H1 (cell line): ENCODE measurements around the gene TMEM30A. TPM values are rescaled to one million over a fixed set of nuclear protein-coding genes. Genes with fewer than 3 reads are reported as not detected.

Experiments
- CTCF ChIA-PET: fragments of 300-600 bp; sonication (Branson Sonifier 250); formaldehyde crosslinking; loops from one replicate; lab custom pipeline; 2021; ENCODE audit not compliant: partially characterized antibody; lab: Charles Lee
- POLR2A ChIA-PET: fragments of 300-600 bp; sonication (Branson Sonifier 250); formaldehyde crosslinking; loops from one replicate; lab custom pipeline; 2021; ENCODE audit warnings: inconsistent platforms; ENCODE audit not compliant: partially characterized antibody; lab: Charles Lee
- DNase-seq, 2 experiments: peaks; one replicate each; pipeline versions ENCODE4 v3.0.0 to v3.0.0-alpha.2; 2010 to 2022; ENCODE audit warnings: low spot score in 2 of 2, low read depth in 1 of 2, mixed read lengths in 1 of 2
- FAIRE-seq: peaks from 2 replicates; lab custom pipeline; 2011; peaks lifted over from hg19 to GRCh38; lab: Jason Lieb, UNC
- H2AFZ ChIP-seq: 2 replicates; pipeline ENCODE4 v1.8.1; 2012; ENCODE audit warnings: low read length, inconsistent platforms
- H2AK5ac ChIP-seq: 2 replicates; pipeline ENCODE4 v1.6.1; 2013; ENCODE audit warnings: low read depth, low read length
- H2BK120ac ChIP-seq: replicated peaks from 2 replicates; pipeline ENCODE3; 2013; ENCODE audit warnings: low read depth, low read length, inconsistent platforms
- H2BK12ac ChIP-seq: 2 replicates; pipeline ENCODE4 v1.6.1; 2013; ENCODE audit warnings: low read depth, low read length
- H2BK15ac ChIP-seq: 2 replicates; pipeline ENCODE4 v1.6.1; 2013; ENCODE audit warnings: low read length
- H2BK20ac ChIP-seq: 2 replicates; pipeline ENCODE4 v1.6.1; 2013; ENCODE audit warnings: low read length
- H2BK5ac ChIP-seq: 2 replicates; pipeline ENCODE4 v1.6.1; 2013; ENCODE audit warnings: low read depth, low read length
- H3K14ac ChIP-seq: 2 replicates; pipeline ENCODE4 v1.6.1; 2013; ENCODE audit warnings: inconsistent platforms; ENCODE audit not compliant: insufficient read length
- H3K18ac ChIP-seq: 2 replicates; pipeline ENCODE4 v1.6.1; 2013; ENCODE audit warnings: low read length; ENCODE audit errors: extremely low read depth
- H3K23ac ChIP-seq: 2 replicates; pipeline ENCODE4 v1.6.1; 2013; ENCODE audit warnings: inconsistent platforms; ENCODE audit not compliant: insufficient read length
- H3K23me2 ChIP-seq: 2 replicates; pipeline ENCODE4 v1.6.1; 2013; ENCODE audit warnings: low read depth, low read length
- H3K27ac ChIP-seq: 2 replicates; pipeline ENCODE4 v1.6.1; 2011; ENCODE audit warnings: low read depth, low read length, inconsistent platforms
- H3K27me3 ChIP-seq, 4 experiments: replicated peaks in 1 of 4; 1 replicate in 1 of 4; 2 replicates in 3 of 4; pipeline versions ENCODE4 v1.6.1 to v1.8.1; 2011 to 2013; ENCODE audit warnings: low read length in 3 of 4, mild to moderate bottlenecking in 3 of 4, inconsistent platforms in 2 of 4, mixed read lengths in 2 of 4, moderate library complexity in 1 of 4; ENCODE audit not compliant: control insufficient read depth in 3 of 4, insufficient read depth in 3 of 4; ENCODE audit errors: extremely low read depth in 1 of 4
- H3K36me3 ChIP-seq, 4 experiments: 2 replicates each; pipeline versions ENCODE4 v1.6.1 to v1.8.1; 2011 to 2013; ENCODE audit warnings: mild to moderate bottlenecking in 4 of 4, low read length in 3 of 4, moderate library complexity in 2 of 4, control low read depth in 1 of 4, inconsistent platforms in 1 of 4; ENCODE audit not compliant: insufficient read depth in 4 of 4, control insufficient read depth in 2 of 4
- H3K4ac ChIP-seq: replicated peaks from 2 replicates; pipeline ENCODE3; 2013; ENCODE audit warnings: low read length, low read depth, mixed read lengths, inconsistent platforms; ENCODE audit not compliant: insufficient read length
- H3K4me1 ChIP-seq, 4 experiments: replicated peaks in 1 of 4; 1 replicate in 1 of 4; 2 replicates in 3 of 4; pipeline versions ENCODE4 v1.6.1 to v1.8.1; 2011 to 2013; ENCODE audit warnings: low read length in 3 of 4, inconsistent platforms in 2 of 4, mixed read lengths in 1 of 4; ENCODE audit not compliant: insufficient read depth in 4 of 4, control insufficient read depth in 3 of 4
- H3K4me2 ChIP-seq, 2 experiments: 2 replicates each; pipeline versions ENCODE4 v1.6.1 to v1.8.1; 2011 to 2013; ENCODE audit warnings: low read depth in 2 of 2, low read length in 2 of 2, control low read depth in 1 of 2, inconsistent platforms in 1 of 2, mild to moderate bottlenecking in 1 of 2; ENCODE audit not compliant: insufficient read depth in 1 of 2
- H3K4me3 ChIP-seq, 4 experiments: fragments of 200-600, 300-600 bp in 1 of 4; sonication (generic), shearing (Covaris generic), sonication (Bioruptor Twin) in 1 of 4; 2 replicates each; pipeline versions ENCODE4 v1.5.1 to v1.8.1; 2011 to 2016; ENCODE audit warnings: low read length in 4 of 4, low read depth in 3 of 4, control low read depth in 2 of 4, inconsistent platforms in 2 of 4, mild to moderate bottlenecking in 2 of 4, mixed read lengths in 1 of 4, moderate library complexity in 1 of 4; ENCODE audit not compliant: insufficient read depth in 2 of 4; ENCODE audit errors: extremely low read depth in 1 of 4
- H3K56ac ChIP-seq: replicated peaks from 2 replicates; pipeline ENCODE3; 2013; ENCODE audit warnings: low read depth, mild to moderate bottlenecking, mixed read lengths, low read length, inconsistent platforms; ENCODE audit not compliant: insufficient read length
- H3K79me1 ChIP-seq: 2 replicates; pipeline ENCODE4 v1.6.1; 2013; ENCODE audit warnings: low read depth, low read length, control low read depth
- H3K79me2 ChIP-seq, 2 experiments: 2 replicates each; pipeline versions ENCODE4 v1.6.1 to v1.8.1; 2012 to 2013; ENCODE audit warnings: low read length in 2 of 2, mild to moderate bottlenecking in 2 of 2, inconsistent platforms in 1 of 2; ENCODE audit not compliant: insufficient read depth in 2 of 2, control insufficient read depth in 1 of 2
- H3K9ac ChIP-seq, 4 experiments: replicated peaks in 1 of 4; 1 replicate in 1 of 4; 2 replicates in 3 of 4; pipeline versions ENCODE4 v1.6.1 to v1.8.1; 2011 to 2013; ENCODE audit warnings: low read depth in 3 of 4, low read length in 3 of 4, control low read depth in 2 of 4, mild to moderate bottlenecking in 2 of 4, moderate library complexity in 2 of 4, inconsistent platforms in 1 of 4; ENCODE audit errors: extremely low read depth in 1 of 4
- H3K9me3 ChIP-seq, 2 experiments: 2 replicates each; pipeline versions ENCODE4 v1.6.1 to v1.8.1; 2012 to 2013; ENCODE audit warnings: mild to moderate bottlenecking in 2 of 2, moderate library complexity in 2 of 2, control low read depth in 1 of 2, inconsistent platforms in 1 of 2, low read depth in 1 of 2, low read length in 1 of 2, mixed read lengths in 1 of 2; ENCODE audit not compliant: insufficient read depth in 2 of 2
- H4K20me1 ChIP-seq, 2 experiments: replicated peaks in 1 of 2; 2 replicates each; pipeline versions ENCODE3 to v1.8.1; 2011 to 2013; ENCODE audit warnings: inconsistent platforms in 2 of 2, low read length in 2 of 2, mild to moderate bottlenecking in 1 of 2; ENCODE audit not compliant: insufficient read depth in 2 of 2, control insufficient read depth in 1 of 2
- H4K5ac ChIP-seq: 2 replicates; pipeline ENCODE4 v1.6.1; 2013; ENCODE audit warnings: low read length, low read depth, mixed read lengths, inconsistent platforms; ENCODE audit not compliant: insufficient read length
- H4K8ac ChIP-seq: 2 replicates; pipeline ENCODE4 v1.8.0; 2013; ENCODE audit warnings: mild to moderate bottlenecking, moderate library complexity, low read length, inconsistent platforms; ENCODE audit not compliant: insufficient read depth; ENCODE audit errors: extremely low read depth
- H4K91ac ChIP-seq: replicated peaks from 2 replicates; pipeline ENCODE3; 2013; ENCODE audit warnings: low read length, mixed read lengths, inconsistent platforms; ENCODE audit not compliant: insufficient read length
- CBX5 ChIP-seq: fragments of 300-800, 300-1000 bp; sonication (generic); IDR thresholded peaks from 2 replicates; pipeline ENCODE4 v1.7.1; 2016; ENCODE audit warnings: antibody characterized with exemption, low read length, low read depth
- CHD2 ChIP-seq: IDR thresholded peaks from 2 replicates; pipeline ENCODE4 v1.6.1; 2012; ENCODE audit warnings: low read length, improper control_type of control experiment
- CTBP2 ChIP-seq: IDR thresholded peaks from 2 replicates; pipeline ENCODE4 v1.7.0; 2011; ENCODE audit warnings: borderline replicate concordance, mild to moderate bottlenecking, moderate library complexity, mixed read lengths, low read length; ENCODE audit not compliant: insufficient read depth, insufficient read length
- HDAC6 ChIP-seq: IDR thresholded peaks from one replicate; pipeline ENCODE4 v1.7.1; 2012; ENCODE audit warnings: low read depth, mild to moderate bottlenecking, inconsistent platforms, low read length, moderate library complexity
- MAFK ChIP-seq: IDR thresholded peaks from 2 replicates; pipeline ENCODE4 v1.6.1; 2012; ENCODE audit warnings: low read depth, mild to moderate bottlenecking, improper control_type of control experiment, low read length
- POLR2A ChIP-seq, 2 experiments: IDR thresholded peaks; 1 replicate in 1 of 2; 2 replicates in 1 of 2; pipeline ENCODE4 v1.6.1; 2011; ENCODE audit warnings: low read depth in 2 of 2, low read length in 2 of 2, mild to moderate bottlenecking in 2 of 2; ENCODE audit errors: control extremely low read depth in 1 of 2
- RNF2 ChIP-seq: fragments of 200-900, 300-1000 bp; sonication (generic); IDR thresholded peaks from 2 replicates; pipeline ENCODE4 v1.7.1; 2016; ENCODE audit warnings: borderline replicate concordance, low read depth, mild to moderate bottlenecking, antibody characterized with exemption, low read length; ENCODE audit not compliant: poor library complexity, severe bottlenecking; ENCODE audit errors: missing control alignments
- SUZ12 ChIP-seq: fragments of 200-600 bp; sonication (generic); IDR thresholded peaks from 2 replicates; pipeline ENCODE4 v1.6.1; 2012; ENCODE audit warnings: mild to moderate bottlenecking, inconsistent platforms, low read length, moderate library complexity, mixed read lengths
- TAF7 ChIP-seq: optimal IDR thresholded peaks from 2 replicates; pipeline ENCODE3; 2011; ENCODE audit warnings: low read depth, mild to moderate bottlenecking, inconsistent platforms, low read length, moderate library complexity, borderline replicate concordance
- WGBS, 2 experiments: shearing (Covaris generic) in 1 of 2; methylation state at CpG; one replicate each; pipeline versions ENCODE4 v1.1.6 to v1.1.7; 2013 to 2015; ENCODE audit warnings: low lambda C conversion rate in 2 of 2, mixed read lengths in 2 of 2, inconsistent platforms in 1 of 2, low coverage in 1 of 2, missing lambda C conversion rate in 1 of 2; ENCODE audit not compliant: insufficient replicate concordance in 2 of 2, insufficient coverage in 1 of 2, insufficient read length in 1 of 2; ENCODE audit errors: extremely low coverage in 1 of 2, missing lambda C conversion rate in 1 of 2; 5-methylcytosine and 5-hydroxymethylcytosine counted together
- polyA plus RNA-seq, 7 experiments: library from polyadenylated mRNA; depleted of rRNA in 3 of 7; stranded (reverse) in 5 of 7; unstranded in 2 of 7; fragments of >200 nt in 5 of 7; fragments of 200-250 nt in 2 of 7; gene quantifications; 1 replicate in 5 of 7; 2 replicates in 1 of 7; 4 replicates in 1 of 7; pipeline versions ENCODE4 v1.2.1 to v1.2.3, GENCODE V29; 2011 to 2013; ENCODE audit warnings: missing spikeins in 2 of 7, mixed read lengths in 2 of 7
- total RNA-seq: library from RNA; stranded (reverse); fragmentation: NEBNext Ultra II Directional; extraction: Animal tissue kit (Norgen Biotek cat#: 25700); gene quantifications from 2 replicates; pipeline ENCODE4 v1.2.1, GENCODE V29; 2021

The TMEM30A gene
- total and polyA plus RNA-seq, 2 of the 8 experiments (the other 6 are each of a cell fraction or from before 2014, with no cell fraction given) = 10.5 to 71.0 TPM

DNA sequence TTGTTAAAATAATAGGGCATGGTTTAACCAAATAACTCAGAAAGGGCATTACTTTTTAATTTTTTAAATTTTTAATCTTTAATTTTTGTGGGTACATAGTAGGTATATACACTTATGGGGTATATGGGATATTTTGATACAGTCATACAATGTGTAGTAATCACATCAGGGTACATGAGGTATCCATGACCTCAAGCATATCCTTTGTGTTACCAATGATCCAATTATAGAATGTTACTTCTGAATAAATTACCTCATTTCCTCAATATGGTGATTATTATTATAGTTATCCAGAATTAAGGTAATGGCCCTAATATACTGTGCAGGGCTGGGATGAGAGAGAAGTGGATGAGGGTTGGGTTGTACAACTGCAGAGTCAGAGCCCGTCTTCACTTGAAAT is 45.1 kb upstream of the TMEM30A start:
- CTCF ChIA-PET = interaction anchor here (1.0 to 1.5 kb wide), 2 partner anchors 10 to 31 kb away, joined by 3 read pairs; no protein-coding TSS in a partner anchor
- H3K79me2 ChIP-seq = peaks cover 0 to 10% of the 10 kb centered on the region in 2 experiments; a peak in 1 of 4 replicates

More for the DNA sequence above, 45.1 kb upstream of the TMEM30A start:
- no peak overlapping the region for H3K27ac ChIP-seq
- DNase-seq (no peak), FAIRE-seq (no peak)
- no peak overlapping the region for H2AFZ ChIP-seq
- H3K9ac ChIP-seq = no peak overlapping the region
- no peak overlapping the region for H4K91ac ChIP-seq
- no peak overlapping the region for H3K18ac ChIP-seq
- no peak overlapping the region for H3K4me3 ChIP-seq
- no peaks in the 10 kb centered on the region for H3K36me3 ChIP-seq
- H2BK120ac ChIP-seq = no peak overlapping the region
- H4K5ac ChIP-seq = no peak overlapping the region
- no peak for TF ChIP-seq HDAC6
- TF ChIP-seq CTBP2 = no peak
- no peak for TF ChIP-seq POLR2A (IDR thresholded peaks at IDR 0.05; ENCODE audit: control extremely low read depth in 1 of 2, low read depth in 2 of 2, low read length in 2 of 2)
- TF ChIP-seq RNF2 = no peak
- no peak for TF ChIP-seq MAFK
- TF ChIP-seq SUZ12 = no peak
- no peak for TF ChIP-seq CBX5
- no peak for TF ChIP-seq CHD2
- TF ChIP-seq TAF7 = no peak
- no peaks in the 10 kb centered on the region for H3K23me2 ChIP-seq
- H3K79me1 ChIP-seq = no peaks in the 10 kb centered on the region
- no peaks in the 10 kb centered on the region for H3K27me3 ChIP-seq
- H3K4me2 ChIP-seq = no peak overlapping the region
- no peak overlapping the region for H2BK5ac ChIP-seq
- H3K4me1 ChIP-seq = peaks cover 0 to 22% (median 14%) of the 10 kb centered on the region in 4 experiments; a peak in 5 of 7 replicates
- no peak overlapping the region for H3K4ac ChIP-seq
- H2AK5ac ChIP-seq = no peak overlapping the region
- H3K56ac ChIP-seq = no peak overlapping the region
- H4K20me1 ChIP-seq = no peaks in the 10 kb centered on the region
- H3K14ac ChIP-seq = no peak overlapping the region
- H4K8ac ChIP-seq = no peak overlapping the region
- WGBS, 2 experiments = 70% methylated on average over 1 of the region's 1 CpG; no CpG with 5 or more reads in 1 of the 2 experiments
- no peak overlapping the region for H2BK12ac ChIP-seq
- no peak overlapping the region for H2BK15ac ChIP-seq
- no peak overlapping the region for H2BK20ac ChIP-seq
- POLR2A ChIA-PET = interaction anchor here (1.0 to 1.8 kb wide), 2 partner anchors 19 to 20 kb away, joined by 3 to 5 read pairs; no protein-coding TSS in a partner anchor
- H3K23ac ChIP-seq = no peak overlapping the region
- no peaks in the 10 kb centered on the region for H3K9me3 ChIP-seq
